Activated B cell treated with CpG ODN at 0.5 μM for 24 hours (primary cell): ENCODE data around the gene EXPH5. TPM values are rescaled to one million over a fixed set of nuclear protein-coding genes. Genes with fewer than 3 reads are reported as not detected.

Experiments used
- ATAC-seq: fragments of 200-7000 bp; cut with Tn5 transposase; one replicate; pipeline ENCODE4 v1.10.0; 2021; ENCODE audit warnings: low read depth, mild to moderate bottlenecking, moderate library complexity
- CTCF ChIA-PET: fragments of 350-600 bp; sonication (Branson Sonifier 250); formaldehyde crosslinking; loops from one replicate; lab custom pipeline; 2021; ENCODE audit warnings: antibody characterized with exemption; lab: Charles Lee
- POLR2A ChIA-PET: fragments of 350-600 bp; sonication (Branson Sonifier 250); formaldehyde crosslinking; loops from one replicate; lab custom pipeline; 2021; ENCODE audit warnings: antibody characterized with exemption; lab: Charles Lee
- DNase-seq: peaks from one replicate; pipeline ENCODE4 v3.0.0; 2022
- H3K27ac Mint-ChIP-seq: one replicate; pipeline ENCODE4 v1.8.0; 2020; ENCODE audit warnings: mixed read lengths
- H3K27me3 Mint-ChIP-seq: one replicate; pipeline ENCODE4 v1.8.0; 2021; ENCODE audit warnings: mixed read lengths
- H3K36me3 Mint-ChIP-seq: one replicate; pipeline ENCODE4 v1.8.0; 2021; ENCODE audit warnings: low read depth, mixed read lengths
- H3K4me1 Mint-ChIP-seq: one replicate; pipeline ENCODE4 v1.8.0; 2021; ENCODE audit warnings: mixed read lengths
- H3K4me3 Mint-ChIP-seq: one replicate; pipeline ENCODE4 v1.8.0; 2020; ENCODE audit warnings: mild to moderate bottlenecking, mixed read lengths
- H3K9me3 Mint-ChIP-seq: one replicate; pipeline ENCODE4 v1.8.0; 2020; ENCODE audit warnings: mixed read lengths
- intact Hi-C: fragments of 100-400 bp; cut with micrococcal nuclease; formaldehyde crosslinking; loops from one replicate; pipeline ENCODE4 v1.15.1; 2024
- total RNA-seq: library from RNA; stranded (reverse); gene quantifications from 2 replicates; pipeline ENCODE4 v1.2.3, GENCODE V29; 2022
- TF ChIP-seq, protein P1 (sequence below): fragments of 200-600 bp; IDR thresholded peaks from one replicate; pipeline ENCODE4 v1.8.0; 2022; ENCODE audit warnings: antibody characterized with exemption, mild to moderate bottlenecking

The EXPH5 gene
- total RNA-seq, 1 donor from 2014 or later = 0.29 TPM

GRCh38 chr11:108508653-108509593 lies 84.6 kb downstream of the EXPH5 start:
- H3K4me3 Mint-ChIP-seq = no peak overlapping the region
- ChIA-PET POLR2A (no interaction called here), CTCF (no interaction called here)
- H3K27ac Mint-ChIP-seq = no peak overlapping the region
- no peaks in the 10 kb centered on the region for H3K36me3 Mint-ChIP-seq
- intact Hi-C loops = no loop called here
- no peaks in the 10 kb centered on the region for H3K4me1 Mint-ChIP-seq
- DNase-seq (no peak), ATAC-seq (no peak)
- H3K9me3 Mint-ChIP-seq = no peaks in the 10 kb centered on the region
- peaks cover 9% of the 10 kb centered on the region for H3K27me3 Mint-ChIP-seq
- TF ChIP-seq, protein P1, sequence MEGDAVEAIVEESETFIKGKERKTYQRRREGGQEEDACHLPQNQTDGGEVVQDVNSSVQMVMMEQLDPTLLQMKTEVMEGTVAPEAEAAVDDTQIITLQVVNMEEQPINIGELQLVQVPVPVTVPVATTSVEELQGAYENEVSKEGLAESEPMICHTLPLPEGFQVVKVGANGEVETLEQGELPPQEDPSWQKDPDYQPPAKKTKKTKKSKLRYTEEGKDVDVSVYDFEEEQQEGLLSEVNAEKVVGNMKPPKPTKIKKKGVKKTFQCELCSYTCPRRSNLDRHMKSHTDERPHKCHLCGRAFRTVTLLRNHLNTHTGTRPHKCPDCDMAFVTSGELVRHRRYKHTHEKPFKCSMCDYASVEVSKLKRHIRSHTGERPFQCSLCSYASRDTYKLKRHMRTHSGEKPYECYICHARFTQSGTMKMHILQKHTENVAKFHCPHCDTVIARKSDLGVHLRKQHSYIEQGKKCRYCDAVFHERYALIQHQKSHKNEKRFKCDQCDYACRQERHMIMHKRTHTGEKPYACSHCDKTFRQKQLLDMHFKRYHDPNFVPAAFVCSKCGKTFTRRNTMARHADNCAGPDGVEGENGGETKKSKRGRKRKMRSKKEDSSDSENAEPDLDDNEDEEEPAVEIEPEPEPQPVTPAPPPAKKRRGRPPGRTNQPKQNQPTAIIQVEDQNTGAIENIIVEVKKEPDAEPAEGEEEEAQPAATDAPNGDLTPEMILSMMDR = no peak

- CTCF ChIA-PET = no interaction called here
Measured at GRCh38 chr11:108501396-108501795, 92.2 kb downstream of the EXPH5 start.

DNA sequence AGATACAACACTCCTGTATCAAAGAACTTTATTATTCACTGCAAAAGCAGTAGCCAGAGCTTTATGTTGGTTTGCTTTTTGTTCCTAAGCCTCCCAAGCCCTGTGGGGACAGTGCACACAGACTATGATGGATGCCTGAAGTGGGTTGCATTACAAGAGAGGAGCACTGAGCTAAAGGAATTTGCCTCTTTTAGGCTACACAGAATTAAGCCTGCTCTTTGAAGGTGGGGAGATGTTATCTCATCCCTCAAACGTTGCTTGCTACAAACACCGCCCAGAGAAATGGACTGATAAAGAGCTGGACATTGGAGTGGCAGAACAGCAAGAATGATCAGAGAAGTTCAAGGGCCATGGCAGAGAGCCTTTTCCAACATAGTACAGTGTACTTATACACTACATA lies 92.8 kb downstream of the EXPH5 start:
- intact Hi-C loops = no loop called here
- peaks cover 4% of the 10 kb centered on the region for H3K36me3 Mint-ChIP-seq
- CTCF ChIA-PET = no interaction called here
- no peak overlapping the region for H3K4me3 Mint-ChIP-seq
- TF ChIP-seq, protein P1 = no peak
- H3K27ac Mint-ChIP-seq = no peak overlapping the region
- H3K27me3 Mint-ChIP-seq = no peaks in the 10 kb centered on the region
- POLR2A ChIA-PET = no interaction called here
- H3K9me3 Mint-ChIP-seq = no peaks in the 10 kb centered on the region
- DNase-seq (no peak), ATAC-seq (no peak)
- peaks cover 15% of the 10 kb centered on the region for H3K4me1 Mint-ChIP-seq

More at GRCh38 chr11:108501396-108501795, 92.2 kb downstream of the EXPH5 start:
- POLR2A ChIA-PET = no interaction called here
- Mint-ChIP-seq H3K4me3 (no peak overlapping the region), H3K9me3 (no peaks in the 10 kb centered on the region), H3K36me3 (peaks cover 4% of the 10 kb centered on the region), H3K4me1 (peaks cover 13% of the 10 kb centered on the region), H3K27me3 (no peaks in the 10 kb centered on the region), H3K27ac (no peak overlapping the region)
- no peak for ATAC-seq
- DNase-seq = no peak
- TF ChIP-seq, protein P1 = no peak
- intact Hi-C loops = no loop called here

DNA sequence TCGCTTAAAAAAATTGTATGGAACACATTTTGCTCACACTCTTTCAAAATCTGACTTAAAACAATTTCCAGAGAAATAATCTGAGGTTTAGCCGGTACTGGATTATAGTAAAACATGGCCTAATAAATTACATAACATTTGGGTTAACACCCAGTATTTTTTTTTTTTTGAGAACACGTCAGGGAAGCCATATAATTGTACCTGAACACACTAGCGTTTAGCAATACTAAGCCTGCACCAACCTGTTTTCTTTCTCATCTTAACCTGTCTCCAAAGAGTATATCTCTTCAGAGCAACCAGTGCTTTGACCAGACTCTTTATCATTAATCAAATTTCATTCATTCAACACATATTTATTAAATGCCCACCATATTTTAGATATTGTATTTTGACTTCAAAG lies 93.4 kb downstream of the EXPH5 start:
- ChIA-PET CTCF (interaction anchor here (0.6 kb wide), 1 partner anchor 371 kb away, joined by 5 read pairs; no protein-coding TSS in a partner anchor), POLR2A (no interaction called here)
- DNase-seq (no peak), ATAC-seq (no peak)
- Mint-ChIP-seq H3K36me3 (peaks cover 4% of the 10 kb centered on the region), H3K9me3 (no peaks in the 10 kb centered on the region), H3K4me3 (no peak overlapping the region), H3K4me1 (peaks cover 15% of the 10 kb centered on the region), H3K27me3 (no peaks in the 10 kb centered on the region), H3K27ac (no peak overlapping the region)
- TF ChIP-seq, protein P1 = no peak
- intact Hi-C loops = no loop called here

DNA sequence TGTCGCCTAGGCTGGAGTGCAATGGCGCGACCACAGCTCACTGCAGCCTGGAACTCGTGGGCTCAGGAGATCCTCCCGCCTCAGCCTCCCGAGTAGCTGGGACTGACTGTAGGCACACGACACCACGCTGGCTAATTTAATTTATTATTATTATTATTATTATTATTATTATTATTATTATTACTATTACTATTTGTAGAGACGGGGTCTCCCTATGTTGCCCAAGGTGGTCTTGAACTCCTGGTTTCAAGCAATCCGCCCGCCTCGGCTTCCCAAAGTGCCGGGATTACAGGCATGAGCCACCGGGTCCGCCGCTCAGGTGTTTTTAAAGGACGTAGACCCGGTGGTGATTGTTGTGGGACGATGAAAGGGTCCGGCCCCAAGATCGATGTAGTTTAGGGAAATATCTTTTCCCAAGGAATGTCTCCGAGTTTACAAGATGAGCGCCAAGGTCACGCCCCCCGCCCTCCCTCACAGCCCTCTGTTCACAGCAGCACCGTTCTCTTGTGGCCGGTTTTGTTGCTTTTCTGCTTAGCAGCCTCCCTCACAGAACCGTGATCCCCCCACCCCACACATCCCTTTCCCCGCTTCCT lies 94.7 kb downstream of the EXPH5 start:
- H3K4me3 Mint-ChIP-seq = peak overlapping the region; percentile 84
- intact Hi-C loops = loop anchor here (2.0 to 10.0 kb wide), 4 partner anchors 274 to 1044 kb away; partner anchors contain the start of genes ACAT1, ATM, CUL5 and CWF19L2
- peaks cover 4% of the 10 kb centered on the region for H3K36me3 Mint-ChIP-seq
- H3K9me3 Mint-ChIP-seq = no peaks in the 10 kb centered on the region
- DNase-seq = no peak
- ChIA-PET CTCF (no interaction called here), POLR2A (interaction anchor here (1.0 kb wide), 1 partner anchor 32 kb away, joined by 6 read pairs; the partner anchor contains the start of gene C11orf65)
- ATAC-seq = no peak
- H3K4me1 Mint-ChIP-seq = peaks cover 15% of the 10 kb centered on the region
- TF ChIP-seq, protein P1 = no peak
- peak overlapping the region; percentile 59 for H3K27ac Mint-ChIP-seq
- H3K27me3 Mint-ChIP-seq = no peaks in the 10 kb centered on the region
